Measurements from ENCODE around the gene KIAA1217. TPM values are rescaled to one million over a fixed set of nuclear protein-coding genes. Genes with fewer than 3 reads are reported as not detected.
"Not testable (repeated sequence)": the region's sequence is repeated elsewhere in the genome, so short reads cannot be mapped to it uniquely, and the experiment has no call there.

Gene KIAA1217
- total RNA-seq, 1 donor from 2014 or later = 2.0 TPM

- Mint-ChIP-seq H3K9me3 (peaks cover 11% of the 10 kb centered on the region), H3K36me3 (ENCODE audit: low read depth) (no peaks in the 10 kb centered on the region), H3K27me3 (peaks cover 13% of the 10 kb centered on the region), H3K4me3 (no peak overlapping the region), H3K27ac (no peak overlapping the region), H3K4me1 (no peaks in the 10 kb centered on the region)
- no peak for DNase-seq
- intact Hi-C loops (cut with micrococcal nuclease) = no loop called here
Measured at GRCh38 chr10:24476913-24477701, 268.2 kb downstream of the KIAA1217 start.

GRCh38 chr10:24477915-24478314 lies 269.0 kb downstream of the KIAA1217 start:
- peaks cover 8% of the 10 kb centered on the region for H3K9me3 Mint-ChIP-seq

DNA sequence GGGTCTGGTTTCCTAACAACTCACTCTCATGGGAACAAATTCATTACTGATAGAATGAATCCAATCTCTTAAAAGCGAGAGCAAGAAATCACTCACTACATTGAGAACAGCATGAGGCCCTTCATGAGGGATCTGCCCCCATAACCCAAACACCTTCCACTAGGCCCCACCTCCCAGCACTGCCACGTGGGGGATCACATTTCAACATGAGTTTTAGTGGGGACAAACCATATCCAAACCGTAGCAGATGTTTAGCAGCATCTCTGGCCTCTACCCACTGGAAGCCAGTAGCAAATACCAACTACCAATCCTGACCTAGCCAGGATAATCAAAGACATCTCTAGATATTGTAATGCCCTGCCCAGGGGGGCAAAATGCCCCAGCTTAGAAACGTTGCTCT lies 270.9 kb downstream of the KIAA1217 start:
- Mint-ChIP-seq H3K27me3 (peaks cover 8% of the 10 kb centered on the region), H3K4me1 (peaks cover 7% of the 10 kb centered on the region), H3K36me3 (ENCODE audit: low read depth) (no peaks in the 10 kb centered on the region)

More at GRCh38 chr10:24477915-24478314, 269.0 kb downstream of the KIAA1217 start:
- Mint-ChIP-seq H3K4me1 (no peaks in the 10 kb centered on the region), H3K36me3 (ENCODE audit: low read depth) (no peaks in the 10 kb centered on the region), H3K4me3 (no peak overlapping the region), H3K27me3 (peaks cover 12% of the 10 kb centered on the region), H3K27ac (no peak overlapping the region)
- intact Hi-C loops (cut with micrococcal nuclease) = no loop called here
- no peak for DNase-seq

GRCh38 chr10:24480447-24480846 lies 271.5 kb downstream of the KIAA1217 start:
- Mint-ChIP-seq H3K27me3 (peaks cover 10% of the 10 kb centered on the region), H3K4me1 (peaks cover 7% of the 10 kb centered on the region), H3K36me3 (ENCODE audit: low read depth) (no peaks in the 10 kb centered on the region), H3K9me3 (peaks cover 5% of the 10 kb centered on the region), H3K4me3 (no peak overlapping the region), H3K27ac (no peak overlapping the region)
- no peak for DNase-seq
- intact Hi-C loops (cut with micrococcal nuclease) = no loop called here

More for the DNA sequence above, 270.9 kb downstream of the KIAA1217 start:
- DNase-seq = no peak
- Mint-ChIP-seq H3K9me3 (peaks cover 3% of the 10 kb centered on the region), H3K27ac (no peak overlapping the region), H3K4me3 (no peak overlapping the region)
- intact Hi-C loops (cut with micrococcal nuclease) = no loop called here

DNA sequence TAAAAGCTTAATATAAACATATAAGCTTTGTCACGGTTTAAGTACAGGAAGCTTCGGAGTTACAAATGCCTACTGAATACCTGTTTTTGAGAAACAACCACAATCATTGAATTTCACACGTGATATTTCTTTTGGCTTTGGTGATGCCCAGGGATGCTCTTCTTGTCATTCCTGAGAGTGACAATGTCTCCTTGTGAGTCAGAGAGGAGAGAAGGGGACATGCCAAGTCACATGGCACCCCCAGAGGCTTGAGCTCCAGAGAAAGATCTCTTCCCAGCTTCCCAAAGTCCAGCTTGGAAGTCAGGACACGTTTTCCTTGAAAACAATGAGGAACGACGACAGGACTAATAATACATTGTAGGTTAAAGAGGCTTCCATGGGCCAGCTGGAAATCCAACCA lies 272.3 kb downstream of the KIAA1217 start:
- peaks cover 7% of the 10 kb centered on the region for H3K9me3 Mint-ChIP-seq
- H3K4me3 Mint-ChIP-seq = no peak overlapping the region
- H3K27ac Mint-ChIP-seq = no peak overlapping the region
- H3K27me3 Mint-ChIP-seq = peaks cover 12% of the 10 kb centered on the region
- intact Hi-C loops (cut with micrococcal nuclease) = no loop called here
- H3K36me3 Mint-ChIP-seq (ENCODE audit: low read depth) = no peaks in the 10 kb centered on the region
- no peak for DNase-seq
- H3K4me1 Mint-ChIP-seq = peaks cover 7% of the 10 kb centered on the region

- H3K27ac Mint-ChIP-seq; H3K4me3 Mint-ChIP-seq; H3K9me3 Mint-ChIP-seq; H3K4me1 Mint-ChIP-seq; intact Hi-C loops (cut with micrococcal nuclease); H3K36me3 Mint-ChIP-seq (ENCODE audit: low read depth); DNase-seq: not testable (repeated sequence)
- peaks cover 13% of the 10 kb centered on the region for H3K27me3 Mint-ChIP-seq
Measured at GRCh38 chr10:24482713-24483112, 273.8 kb downstream of the KIAA1217 start.

GRCh38 chr10:24483701-24484100 lies 274.8 kb downstream of the KIAA1217 start:
- H3K27ac Mint-ChIP-seq = no peak overlapping the region
- peaks cover 7% of the 10 kb centered on the region for H3K9me3 Mint-ChIP-seq

DNA sequence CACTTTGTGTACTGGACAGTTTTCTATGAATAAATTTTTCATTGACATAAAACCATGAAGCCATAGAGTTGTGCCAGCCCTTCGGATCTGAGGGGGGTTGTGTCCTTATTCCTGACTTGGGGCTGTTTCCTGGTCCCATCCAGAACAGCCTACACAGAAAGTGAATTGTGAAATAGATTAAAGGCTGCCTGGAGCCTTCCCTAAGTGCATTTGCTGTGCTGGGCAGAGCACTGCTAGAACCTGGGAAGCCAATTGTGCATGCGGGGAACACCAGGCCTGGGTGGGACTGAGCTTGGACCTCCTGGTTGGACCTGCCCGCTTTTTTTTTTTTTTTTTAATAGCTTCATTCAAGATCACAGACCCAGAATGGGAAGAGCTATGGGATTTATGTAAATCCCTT lies 275.8 kb downstream of the KIAA1217 start:
- intact Hi-C loops (cut with micrococcal nuclease) = no loop called here
- H3K36me3 Mint-ChIP-seq (ENCODE audit: low read depth) = no peaks in the 10 kb centered on the region
- peaks cover 7% of the 10 kb centered on the region for H3K9me3 Mint-ChIP-seq
- H3K4me3 Mint-ChIP-seq = no peak overlapping the region
- H3K4me1 Mint-ChIP-seq = peaks cover 7% of the 10 kb centered on the region
- no peak overlapping the region for H3K27ac Mint-ChIP-seq
- H3K27me3 Mint-ChIP-seq = peaks cover 20% of the 10 kb centered on the region
- no peak for DNase-seq

More at GRCh38 chr10:24483701-24484100, 274.8 kb downstream of the KIAA1217 start:
- intact Hi-C loops (cut with micrococcal nuclease) = no loop called here
- no peak overlapping the region for H3K4me3 Mint-ChIP-seq
- H3K27me3 Mint-ChIP-seq = peaks cover 18% of the 10 kb centered on the region
- DNase-seq = peak; percentile 70
- H3K4me1 Mint-ChIP-seq = peaks cover 7% of the 10 kb centered on the region
- H3K36me3 Mint-ChIP-seq (ENCODE audit: low read depth) = no peaks in the 10 kb centered on the region

GRCh38 chr10:24485304-24485703 lies 276.4 kb downstream of the KIAA1217 start:
- H3K27me3 Mint-ChIP-seq = peaks cover 20% of the 10 kb centered on the region
- no peak overlapping the region for H3K4me3 Mint-ChIP-seq
- H3K36me3 Mint-ChIP-seq (ENCODE audit: low read depth) = no peaks in the 10 kb centered on the region
- DNase-seq = no peak
- peaks cover 7% of the 10 kb centered on the region for H3K4me1 Mint-ChIP-seq
- peaks cover 7% of the 10 kb centered on the region for H3K9me3 Mint-ChIP-seq
- no peak overlapping the region for H3K27ac Mint-ChIP-seq
- intact Hi-C loops (cut with micrococcal nuclease) = no loop called here

- H3K36me3 Mint-ChIP-seq (ENCODE audit: low read depth) = no peaks in the 10 kb centered on the region
- H3K4me1 Mint-ChIP-seq = peaks cover 2% of the 10 kb centered on the region
- H3K27ac Mint-ChIP-seq = no peak overlapping the region
- peaks cover 20% of the 10 kb centered on the region for H3K27me3 Mint-ChIP-seq
- intact Hi-C loops (cut with micrococcal nuclease) = no loop called here
- no peak for DNase-seq
- H3K4me3 Mint-ChIP-seq = no peak overlapping the region
- peaks cover 4% of the 10 kb centered on the region for H3K9me3 Mint-ChIP-seq
Measured at GRCh38 chr10:24488631-24489030, 279.7 kb downstream of the KIAA1217 start.

- no peaks in the 10 kb centered on the region for H3K4me1 Mint-ChIP-seq
- H3K4me3 Mint-ChIP-seq = no peak overlapping the region
- H3K36me3 Mint-ChIP-seq (ENCODE audit: low read depth) = no peaks in the 10 kb centered on the region
- no peak overlapping the region for H3K27ac Mint-ChIP-seq
- no peak for DNase-seq
- intact Hi-C loops (cut with micrococcal nuclease) = no loop called here
- no peaks in the 10 kb centered on the region for H3K9me3 Mint-ChIP-seq
- H3K27me3 Mint-ChIP-seq = peaks cover 6% of the 10 kb centered on the region
Measured at GRCh38 chr10:24493165-24493564, 284.2 kb downstream of the KIAA1217 start.

GRCh38 chr10:24494236-24494635 lies 285.3 kb downstream of the KIAA1217 start:
- H3K27me3 Mint-ChIP-seq = peaks cover 4% of the 10 kb centered on the region
- DNase-seq = no peak
- intact Hi-C loops (cut with micrococcal nuclease) = no loop called here
- H3K4me3 Mint-ChIP-seq = no peak overlapping the region
- no peak overlapping the region for H3K27ac Mint-ChIP-seq
- no peaks in the 10 kb centered on the region for H3K9me3 Mint-ChIP-seq
- H3K36me3 Mint-ChIP-seq (ENCODE audit: low read depth) = no peaks in the 10 kb centered on the region
- H3K4me1 Mint-ChIP-seq = no peaks in the 10 kb centered on the region

- peaks cover 4% of the 10 kb centered on the region for H3K27me3 Mint-ChIP-seq
- H3K4me1 Mint-ChIP-seq = no peaks in the 10 kb centered on the region
- no peak overlapping the region for H3K27ac Mint-ChIP-seq
- no peaks in the 10 kb centered on the region for H3K36me3 Mint-ChIP-seq (ENCODE audit: low read depth)
- no peak for DNase-seq
- H3K4me3 Mint-ChIP-seq = no peak overlapping the region
- intact Hi-C loops (cut with micrococcal nuclease) = no loop called here
- H3K9me3 Mint-ChIP-seq = no peaks in the 10 kb centered on the region
Measured at GRCh38 chr10:24494777-24495176, 285.8 kb downstream of the KIAA1217 start.

GRCh38 chr10:24495666-24496460 lies 286.9 kb downstream of the KIAA1217 start:
- no peaks in the 10 kb centered on the region for H3K36me3 Mint-ChIP-seq (ENCODE audit: low read depth)
- intact Hi-C loops (cut with micrococcal nuclease) = no loop called here
- no peak for DNase-seq
- H3K4me1 Mint-ChIP-seq = no peaks in the 10 kb centered on the region
- H3K9me3 Mint-ChIP-seq = no peaks in the 10 kb centered on the region
- H3K27ac Mint-ChIP-seq = no peak overlapping the region
- H3K4me3 Mint-ChIP-seq = no peak overlapping the region
- H3K27me3 Mint-ChIP-seq = peaks cover 4% of the 10 kb centered on the region
